IMR-90 (cell line): ENCODE results near the gene CFAP92. TPM values are rescaled to one million over a fixed set of nuclear protein-coding genes. Genes with fewer than 3 reads are reported as not detected.

Experiments used
- ATAC-seq: fragments of 200-7000 bp; cut with Tn5 transposase; 2 replicates; pipeline ENCODE4 v1.9.1; 2020; ENCODE audit warnings: low read depth, mild to moderate bottlenecking, moderate library complexity
- BruUV-seq: library from RNA; stranded (reverse); fragments of 400-500 nt; replicated peaks from 2 replicates; lab custom pipeline; 2021; lab: Mats Ljungman, UMichigan
- CTCF ChIA-PET: fragments of 300-600 bp; formaldehyde crosslinking; extraction: SDS; loops from one replicate; lab custom pipeline; 2021; ENCODE audit warnings: antibody characterized with exemption; lab: Yijun Ruan, JAX
- POLR2A ChIA-PET: fragments of 300-600 bp; sonication (Branson Sonifier 250); formaldehyde crosslinking; loops from one replicate; lab custom pipeline; 2022; ENCODE audit warnings: antibody characterized with exemption; ENCODE audit not compliant: unreplicated experiment; lab: Charles Lee
- DNase-seq: peaks from one replicate; pipeline ENCODE4 v3.0.0; 2013
- H2AFZ ChIP-seq: replicated peaks from 2 replicates; pipeline ENCODE3; 2013; ENCODE audit warnings: low read length, mild to moderate bottlenecking; ENCODE audit not compliant: poor library complexity
- H2AK5ac ChIP-seq: 2 replicates; pipeline ENCODE4 v1.6.1; 2013; ENCODE audit warnings: low read depth, low read length, inconsistent platforms
- H2AK9ac ChIP-seq: replicated peaks from 2 replicates; pipeline ENCODE3; 2013; ENCODE audit warnings: mild to moderate bottlenecking, low read depth, low read length, moderate library complexity; ENCODE audit not compliant: poor library complexity
- H2BK120ac ChIP-seq: 2 replicates; pipeline ENCODE4 v1.6.1; 2013; ENCODE audit warnings: low read depth, low read length, inconsistent platforms
- H2BK15ac ChIP-seq: 3 replicates; pipeline ENCODE4 v1.6.1; 2013; ENCODE audit warnings: low read depth, low read length, inconsistent platforms
- H2BK20ac ChIP-seq: 2 replicates; pipeline ENCODE4 v1.6.1; 2013; ENCODE audit warnings: low read depth, mild to moderate bottlenecking, inconsistent platforms, low read length, moderate library complexity
- H2BK5ac ChIP-seq: 2 replicates; pipeline ENCODE4 v1.6.1; 2013; ENCODE audit warnings: mild to moderate bottlenecking, low read depth, low read length, inconsistent platforms; ENCODE audit not compliant: poor library complexity, severe bottlenecking
- H3K14ac ChIP-seq: replicated peaks from 2 replicates; pipeline ENCODE4 v1.6.1; 2013; ENCODE audit warnings: low read depth, low read length, inconsistent platforms
- H3K18ac ChIP-seq: 2 replicates; pipeline ENCODE4 v1.6.1; 2013; ENCODE audit warnings: low read depth, low read length, control low read depth
- H3K23ac ChIP-seq: 2 replicates; pipeline ENCODE4 v1.6.1; 2013; ENCODE audit warnings: low read depth, low read length, inconsistent platforms
- H3K27ac ChIP-seq: 2 replicates; pipeline ENCODE4 v1.5.1; 2013; ENCODE audit warnings: mild to moderate bottlenecking, control low read depth, low read length; ENCODE audit not compliant: insufficient read depth
- H3K27me3 ChIP-seq: 2 replicates; pipeline ENCODE4 v1.6.1; 2013; ENCODE audit warnings: low read length; ENCODE audit not compliant: control insufficient read depth, insufficient read depth
- H3K36me3 ChIP-seq: 2 replicates; pipeline ENCODE4 v1.6.1; 2013; ENCODE audit warnings: low read length, mixed read lengths; ENCODE audit not compliant: control insufficient read depth, insufficient read depth
- H3K4ac ChIP-seq: 2 replicates; pipeline ENCODE4 v1.6.1; 2013; ENCODE audit warnings: low read depth, low read length, inconsistent platforms
- H3K4me1 ChIP-seq: 2 replicates; pipeline ENCODE4 v1.6.1; 2013; ENCODE audit warnings: low read length, mixed read lengths; ENCODE audit not compliant: control insufficient read depth, insufficient read depth
- H3K4me2 ChIP-seq: 2 replicates; pipeline ENCODE4 v1.6.1; 2013; ENCODE audit warnings: low read depth, mild to moderate bottlenecking, control low read depth, low read length, moderate library complexity
- H3K4me3 ChIP-seq: 2 replicates; pipeline ENCODE4 v1.5.1; 2013; ENCODE audit warnings: low read depth, mild to moderate bottlenecking, control low read depth, low read length, moderate library complexity; ENCODE audit not compliant: insufficient read depth
- H3K56ac ChIP-seq: 2 replicates; pipeline ENCODE4 v1.6.1; 2013; ENCODE audit warnings: low read length, inconsistent platforms; ENCODE audit not compliant: insufficient read depth; ENCODE audit errors: extremely low read depth
- H3K79me1 ChIP-seq, 2 experiments: 2 replicates each; pipeline ENCODE4 v1.6.1; 2013; ENCODE audit warnings: low read length in 2 of 2, inconsistent platforms in 1 of 2, low read depth in 1 of 2
- H3K9ac ChIP-seq: 2 replicates; pipeline ENCODE4 v1.6.1; 2013; ENCODE audit warnings: low read depth, low read length, control low read depth
- H3K9me1 ChIP-seq: 2 replicates; pipeline ENCODE4 v1.6.1; 2013; ENCODE audit warnings: low read length, inconsistent platforms; ENCODE audit not compliant: insufficient read depth
- H3K9me3 ChIP-seq: 2 replicates; pipeline ENCODE4 v1.6.1; 2013; ENCODE audit warnings: low read length; ENCODE audit not compliant: control insufficient read depth, insufficient read depth
- H4K20me1 ChIP-seq: 2 replicates; pipeline ENCODE4 v1.6.1; 2013; ENCODE audit warnings: low read length, inconsistent platforms; ENCODE audit not compliant: insufficient read depth
- H4K5ac ChIP-seq: 2 replicates; pipeline ENCODE4 v1.6.1; 2013; ENCODE audit warnings: mild to moderate bottlenecking, low read depth, low read length, control low read depth
- H4K8ac ChIP-seq, 2 experiments: 2 replicates each; pipeline ENCODE4 v1.6.1; 2013; ENCODE audit warnings: low read depth in 2 of 2, low read length in 2 of 2, control low read depth in 1 of 2, inconsistent platforms in 1 of 2
- H4K91ac ChIP-seq: 2 replicates; pipeline ENCODE4 v1.6.1; 2013; ENCODE audit warnings: low read depth, low read length, inconsistent platforms; ENCODE audit not compliant: insufficient read depth
- FOS ChIP-seq: fragments of 150-350 bp; IDR thresholded peaks from 2 replicates; pipeline ENCODE4 v1.6.1; 2016; ENCODE audit warnings: low read depth, low read length
- MAFK ChIP-seq: IDR thresholded peaks from 2 replicates; pipeline ENCODE4 v1.6.1; 2012; ENCODE audit warnings: low read depth, low read length, improper control_type of control experiment
- MXI1 ChIP-seq: IDR thresholded peaks from 2 replicates; pipeline ENCODE4 v1.6.1; 2012; ENCODE audit warnings: low read depth, mild to moderate bottlenecking, low read length, moderate library complexity, borderline replicate concordance
- NFE2L2 ChIP-seq: fragments of 150-350 bp; IDR thresholded peaks from 2 replicates; pipeline ENCODE4 v1.6.1; 2016; ENCODE audit warnings: low read depth, mild to moderate bottlenecking, low read length
- POLR2A ChIP-seq: IDR thresholded peaks from 2 replicates; pipeline ENCODE4 v1.6.1; 2012; ENCODE audit warnings: mild to moderate bottlenecking, low read depth, low read length
- RFX5 ChIP-seq: IDR thresholded peaks from 2 replicates; pipeline ENCODE4 v1.8.0; 2012; ENCODE audit warnings: low read depth, mild to moderate bottlenecking, low read length, moderate library complexity
- WGBS, 2 experiments: methylation state at CpG; one replicate each; pipeline versions ENCODE4 v1.1.5 to v1.1.7; 2013; ENCODE audit warnings: missing lambda C conversion rate in 2 of 2; ENCODE audit not compliant: insufficient read length in 1 of 2; ENCODE audit errors: extremely low coverage in 2 of 2; 5-methylcytosine and 5-hydroxymethylcytosine counted together
- dilution Hi-C: fragments of 300-500 bp; cut with HindIII; formaldehyde crosslinking; loops from one replicate; pipeline ENCODE4 v1.14.3; 2018; ENCODE audit warnings: low sequenced_read_pairs; ENCODE audit not compliant: unreplicated experiment
- in situ Hi-C: fragments of 300-500 bp; cut with MboI; formaldehyde crosslinking; loops from 3 replicates; pipeline ENCODE4 v1.14.3; 2019; ENCODE audit warnings: low sequenced_read_pairs, inconsistent platforms, mixed read lengths
- intact Hi-C: fragments of 100-400 bp; cut with micrococcal nuclease; formaldehyde crosslinking; loops from 2 replicates; pipeline ENCODE4 v1.10.0; 2022
- polyA plus RNA-seq, 3 experiments: library from polyadenylated mRNA; depleted of rRNA; stranded (reverse); fragments of >200 nt; gene quantifications; 2 replicates each; pipeline ENCODE4 v1.2.3, GENCODE V29; 2012; ENCODE audit warnings: low replicate concordance in 1 of 3
- total RNA-seq: library from RNA; depleted of rRNA; stranded (reverse); fragments of >200 nt; gene quantifications from 2 replicates; pipeline ENCODE4 v1.2.3, GENCODE V29; 2012
- TF ChIP-seq, protein P1 (sequence below): fragments of 150-350 bp; IDR thresholded peaks from 2 replicates; pipeline ENCODE4 v1.6.1; 2017; ENCODE audit warnings: mild to moderate bottlenecking, antibody characterized with exemption, low read length, low read depth
- TF ChIP-seq, protein P2 (sequence below): conservative IDR thresholded peaks from 2 replicates; pipeline ENCODE4 v1.5.1; 2012; ENCODE audit warnings: mild to moderate bottlenecking, low read depth, low read length, improper control_type of control experiment

Gene CFAP92
- total and polyA plus RNA-seq, 2 of the 4 experiments (the other 2 are of a cell fraction) = not detected

DNA sequence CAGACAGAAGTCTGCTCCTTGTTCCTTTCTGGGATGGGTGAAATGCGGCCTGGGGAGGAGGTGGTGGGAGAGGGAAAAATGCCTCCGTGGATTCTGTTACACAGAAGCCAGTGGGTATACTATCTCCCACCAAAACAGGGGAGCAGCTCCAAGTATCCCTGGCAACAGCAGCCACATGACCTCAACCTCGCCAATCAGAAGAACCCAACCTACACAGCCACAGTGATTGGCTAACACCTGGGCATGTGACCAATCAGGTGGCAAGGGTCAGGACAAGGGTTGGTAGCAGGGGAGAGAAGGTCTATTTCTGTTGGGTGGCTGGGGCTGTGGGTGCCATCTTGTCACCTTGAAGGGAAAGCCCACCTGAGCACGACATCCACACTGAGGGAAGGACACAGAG is 123.5 kb downstream of the CFAP92 start:
- no CpG with 5 or more reads among the region's 4 CpGs for WGBS, 2 experiments
- in situ Hi-C loops = no loop called here
- H3K9me3 ChIP-seq = no peaks in the 10 kb centered on the region
- H3K36me3 ChIP-seq = no peaks in the 10 kb centered on the region
- no peak overlapping the region for H2BK120ac ChIP-seq
- intact Hi-C loops = no loop called here
- no peaks in the 10 kb centered on the region for H3K79me1 ChIP-seq
- CTCF ChIA-PET = no interaction called here
- H2AK9ac ChIP-seq = no peak overlapping the region
- no peak overlapping the region for H3K27ac ChIP-seq
- H4K5ac ChIP-seq = no peak overlapping the region
- no peak overlapping the region for H2BK20ac ChIP-seq
- H3K27me3 ChIP-seq = peaks cover 6% of the 10 kb centered on the region; the same call in 1 of the 2 replicates
- no peak overlapping the region for H3K9ac ChIP-seq
- H3K18ac ChIP-seq = no peak overlapping the region
- BruUV-seq = no TSS peak
- DNase-seq = no peak
- no peaks in the 10 kb centered on the region for H4K20me1 ChIP-seq
- dilution Hi-C loops = no loop called here
- POLR2A ChIA-PET = no interaction called here
- no peak overlapping the region for H3K4ac ChIP-seq
- H3K4me1 ChIP-seq = no peaks in the 10 kb centered on the region
- no peak overlapping the region for H4K91ac ChIP-seq
- H3K56ac ChIP-seq = no peak overlapping the region
- no peak overlapping the region for H4K8ac ChIP-seq
- ATAC-seq = no peak
- no peaks in the 10 kb centered on the region for H3K9me1 ChIP-seq
- TF ChIP-seq MAFK (no peak), POLR2A (no peak), FOS (no peak), MXI1 (no peak), RFX5 (no peak), NFE2L2 (no peak)
- TF ChIP-seq, protein P1, sequence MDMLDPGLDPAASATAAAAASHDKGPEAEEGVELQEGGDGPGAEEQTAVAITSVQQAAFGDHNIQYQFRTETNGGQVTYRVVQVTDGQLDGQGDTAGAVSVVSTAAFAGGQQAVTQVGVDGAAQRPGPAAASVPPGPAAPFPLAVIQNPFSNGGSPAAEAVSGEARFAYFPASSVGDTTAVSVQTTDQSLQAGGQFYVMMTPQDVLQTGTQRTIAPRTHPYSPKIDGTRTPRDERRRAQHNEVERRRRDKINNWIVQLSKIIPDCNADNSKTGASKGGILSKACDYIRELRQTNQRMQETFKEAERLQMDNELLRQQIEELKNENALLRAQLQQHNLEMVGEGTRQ = 0 out of 2 replicates have a peak, but pooled peaks have one; percentile 30
- TF ChIP-seq, protein P2, sequence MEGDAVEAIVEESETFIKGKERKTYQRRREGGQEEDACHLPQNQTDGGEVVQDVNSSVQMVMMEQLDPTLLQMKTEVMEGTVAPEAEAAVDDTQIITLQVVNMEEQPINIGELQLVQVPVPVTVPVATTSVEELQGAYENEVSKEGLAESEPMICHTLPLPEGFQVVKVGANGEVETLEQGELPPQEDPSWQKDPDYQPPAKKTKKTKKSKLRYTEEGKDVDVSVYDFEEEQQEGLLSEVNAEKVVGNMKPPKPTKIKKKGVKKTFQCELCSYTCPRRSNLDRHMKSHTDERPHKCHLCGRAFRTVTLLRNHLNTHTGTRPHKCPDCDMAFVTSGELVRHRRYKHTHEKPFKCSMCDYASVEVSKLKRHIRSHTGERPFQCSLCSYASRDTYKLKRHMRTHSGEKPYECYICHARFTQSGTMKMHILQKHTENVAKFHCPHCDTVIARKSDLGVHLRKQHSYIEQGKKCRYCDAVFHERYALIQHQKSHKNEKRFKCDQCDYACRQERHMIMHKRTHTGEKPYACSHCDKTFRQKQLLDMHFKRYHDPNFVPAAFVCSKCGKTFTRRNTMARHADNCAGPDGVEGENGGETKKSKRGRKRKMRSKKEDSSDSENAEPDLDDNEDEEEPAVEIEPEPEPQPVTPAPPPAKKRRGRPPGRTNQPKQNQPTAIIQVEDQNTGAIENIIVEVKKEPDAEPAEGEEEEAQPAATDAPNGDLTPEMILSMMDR = no peak
- H2AK5ac ChIP-seq = no peak overlapping the region
- H2BK15ac ChIP-seq = no peak overlapping the region
- H3K4me2 ChIP-seq = no peak overlapping the region
- no peak overlapping the region for H2AFZ ChIP-seq
- no peak overlapping the region for H3K4me3 ChIP-seq
- H3K23ac ChIP-seq = no peak overlapping the region
- no peak overlapping the region for H3K14ac ChIP-seq
- H2BK5ac ChIP-seq = no peak overlapping the region
